Glutamatergic neuron (in vitro differentiated cells): ENCODE results near the gene OR52A1. TPM values are rescaled to one million over a fixed set of nuclear protein-coding genes. Genes with fewer than 3 reads are reported as not detected.

ENCODE experiments used
- DNase-seq: peaks from one replicate; pipeline ENCODE4 v3.0.0; 2022
- H3K27ac Mint-ChIP-seq: one replicate; pipeline ENCODE4 v1.8.0; 2020; ENCODE audit warnings: mild to moderate bottlenecking, mixed read lengths, inconsistent platforms; ENCODE audit not compliant: unreplicated experiment
- H3K27me3 Mint-ChIP-seq: one replicate; pipeline ENCODE4 v1.8.0; 2020; ENCODE audit warnings: mild to moderate bottlenecking, moderate library complexity, mixed read lengths, inconsistent platforms; ENCODE audit not compliant: unreplicated experiment
- H3K36me3 Mint-ChIP-seq: one replicate; pipeline ENCODE4 v1.8.0; 2020; ENCODE audit warnings: mild to moderate bottlenecking, mixed read lengths, inconsistent platforms; ENCODE audit not compliant: unreplicated experiment
- H3K4me1 Mint-ChIP-seq: one replicate; pipeline ENCODE4 v1.8.0; 2020; ENCODE audit warnings: mild to moderate bottlenecking, low read depth, mixed read lengths, inconsistent platforms; ENCODE audit not compliant: unreplicated experiment
- H3K4me3 Mint-ChIP-seq: one replicate; pipeline ENCODE4 v1.8.0; 2020; ENCODE audit warnings: mild to moderate bottlenecking, mixed read lengths, inconsistent platforms; ENCODE audit not compliant: unreplicated experiment
- H3K9me3 Mint-ChIP-seq: one replicate; pipeline ENCODE4 v1.8.0; 2020; ENCODE audit warnings: mild to moderate bottlenecking, moderate library complexity, mixed read lengths, inconsistent platforms; ENCODE audit not compliant: unreplicated experiment
- CTCF ChIP-seq: fragments of 200-600 bp; sonication (generic); IDR thresholded peaks from one replicate; pipeline ENCODE4 v1.5.0; 2021; ENCODE audit not compliant: partially characterized antibody, unreplicated experiment
- total RNA-seq: library from RNA; stranded (reverse); fragmentation: NEBNext Ultra II Directional; extraction: Animal tissue kit (Norgen Biotek cat#: 25700); gene quantifications from one replicate; pipeline ENCODE4 v1.2.1, GENCODE V29; 2021; ENCODE audit not compliant: unreplicated experiment

The OR52A1 gene
- total RNA-seq, 1 donor from 2014 or later = not detected

- H3K36me3 Mint-ChIP-seq = no peaks in the 10 kb centered on the region
- no peaks in the 10 kb centered on the region for H3K4me1 Mint-ChIP-seq
- TF ChIP-seq CTCF = no peak
- H3K27ac Mint-ChIP-seq = no peak overlapping the region
- no peak for DNase-seq
- no peak overlapping the region for H3K4me3 Mint-ChIP-seq
- no peaks in the 10 kb centered on the region for H3K9me3 Mint-ChIP-seq
- H3K27me3 Mint-ChIP-seq = no peaks in the 10 kb centered on the region
Observed at GRCh38 chr11:5136261-5136660, 18.3 kb downstream of the OR52A1 start.

GRCh38 chr11:5131584-5132335 lies 22.8 kb downstream of the OR52A1 start:
- no peaks in the 10 kb centered on the region for H3K4me1 Mint-ChIP-seq
- H3K4me3 Mint-ChIP-seq = no peak overlapping the region
- peaks cover 2% of the 10 kb centered on the region for H3K27me3 Mint-ChIP-seq
- no peaks in the 10 kb centered on the region for H3K36me3 Mint-ChIP-seq
- DNase-seq = no peak
- no peak overlapping the region for H3K27ac Mint-ChIP-seq
- TF ChIP-seq CTCF = no peak
- H3K9me3 Mint-ChIP-seq = no peaks in the 10 kb centered on the region

DNA sequence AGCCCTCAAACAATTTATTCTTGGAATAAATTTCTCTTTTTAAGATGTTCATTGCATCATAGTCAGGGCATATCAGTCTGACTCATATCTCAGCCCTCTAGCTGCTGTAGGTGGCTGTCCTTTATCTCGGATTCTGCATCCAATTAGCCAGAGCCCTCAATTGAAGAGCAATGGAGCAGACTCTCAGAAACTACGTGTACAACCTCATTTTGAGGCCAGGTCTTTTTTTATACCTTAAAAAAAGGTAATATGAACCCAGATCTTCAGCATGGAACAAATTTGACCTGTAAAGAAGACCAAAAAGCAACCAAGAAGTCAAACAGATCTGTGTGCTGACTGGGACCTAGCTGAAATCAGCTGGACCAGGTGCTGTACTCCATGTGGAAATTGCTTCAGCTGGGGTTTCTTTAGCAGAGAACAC lies 25.1 kb downstream of the OR52A1 start:
- Mint-ChIP-seq H3K4me1 (no peaks in the 10 kb centered on the region), H3K36me3 (no peaks in the 10 kb centered on the region), H3K27ac (no peak overlapping the region), H3K9me3 (no peaks in the 10 kb centered on the region), H3K27me3 (peaks cover 2% of the 10 kb centered on the region), H3K4me3 (no peak overlapping the region)
- no peak for TF ChIP-seq CTCF
- no peak for DNase-seq

GRCh38 chr11:5124891-5125620 lies 29.5 kb downstream of the OR52A1 start:
- TF ChIP-seq CTCF = no peak
- no peak for DNase-seq
- no peaks in the 10 kb centered on the region for H3K4me1 Mint-ChIP-seq
- H3K27ac Mint-ChIP-seq = no peak overlapping the region
- H3K9me3 Mint-ChIP-seq = no peaks in the 10 kb centered on the region
- no peaks in the 10 kb centered on the region for H3K36me3 Mint-ChIP-seq
- no peak overlapping the region for H3K4me3 Mint-ChIP-seq
- peaks cover 2% of the 10 kb centered on the region for H3K27me3 Mint-ChIP-seq
